ENCODE results near the gene POLR1E.

GRCh38 chr9:37517923-37518322, 32.2 kb downstream of the POLR1E start:
- TF ChIP-seq POLR2AphosphoS5 (IDR thresholded peaks at IDR 0.05; ENCODE audit: borderline replicate concordance, low read depth, low read length) = no peak
- no peak for TF ChIP-seq EZH2 (IDR thresholded peaks at IDR 0.05)
- TF ChIP-seq FOXP2 (optimal IDR thresholded peaks at IDR 0.05; ENCODE audit: control extremely low read depth, extremely low read length, insufficient read depth) = no peak

Data from SK-N-MC (cell line).